Vein endothelial cell (primary cell): ENCODE results near the gene LRRC2. TPM values are rescaled to one million over a fixed set of nuclear protein-coding genes. Genes with fewer than 3 reads are reported as not detected.

Experiments
- total RNA-seq: library from RNA; depleted of rRNA; stranded (reverse); fragments of >200 nt; gene quantifications from 2 replicates; pipeline ENCODE4 v1.2.3, GENCODE V29; 2012

Gene LRRC2, protein sequence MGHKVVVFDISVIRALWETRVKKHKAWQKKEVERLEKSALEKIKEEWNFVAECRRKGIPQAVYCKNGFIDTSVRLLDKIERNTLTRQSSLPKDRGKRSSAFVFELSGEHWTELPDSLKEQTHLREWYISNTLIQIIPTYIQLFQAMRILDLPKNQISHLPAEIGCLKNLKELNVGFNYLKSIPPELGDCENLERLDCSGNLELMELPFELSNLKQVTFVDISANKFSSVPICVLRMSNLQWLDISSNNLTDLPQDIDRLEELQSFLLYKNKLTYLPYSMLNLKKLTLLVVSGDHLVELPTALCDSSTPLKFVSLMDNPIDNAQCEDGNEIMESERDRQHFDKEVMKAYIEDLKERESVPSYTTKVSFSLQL
- 0.10 and 0.98 TPM in 2 replicates for total RNA-seq

DNA sequence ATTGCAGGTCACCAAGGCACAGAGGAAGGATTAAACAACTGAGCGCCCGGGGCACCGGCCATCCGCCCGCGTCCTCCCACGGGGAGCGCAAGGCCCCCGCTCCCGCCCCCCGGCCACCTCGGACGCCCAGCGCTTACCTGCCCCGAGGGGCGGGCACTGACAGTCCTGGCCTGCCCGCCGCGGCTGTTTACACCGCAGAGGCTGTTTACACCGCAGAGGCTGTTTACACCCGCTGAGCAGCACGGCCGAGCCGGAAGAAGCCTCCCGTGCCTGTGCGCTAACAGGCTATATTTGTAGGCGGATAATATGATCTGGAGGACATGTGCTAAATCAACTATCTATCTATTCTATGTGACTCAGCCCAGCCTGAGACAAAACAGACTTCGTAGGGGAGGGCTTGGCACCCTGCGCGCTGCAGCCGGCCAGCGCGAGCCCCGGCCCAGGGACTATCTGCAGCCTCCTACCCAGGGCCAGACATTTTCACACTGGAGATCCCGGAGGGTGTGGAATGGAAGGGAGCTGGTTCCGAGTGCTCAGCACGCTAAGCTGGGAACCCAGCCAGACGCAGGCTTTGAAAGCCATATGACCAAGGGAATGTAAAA, at the start of gene LRRC2:
LRRC2 (minus strand) TSS at position 263 of the 602 bp plus-strand sequence. CDS start 14,711 bp downstream, outside the sequence.

DNA sequence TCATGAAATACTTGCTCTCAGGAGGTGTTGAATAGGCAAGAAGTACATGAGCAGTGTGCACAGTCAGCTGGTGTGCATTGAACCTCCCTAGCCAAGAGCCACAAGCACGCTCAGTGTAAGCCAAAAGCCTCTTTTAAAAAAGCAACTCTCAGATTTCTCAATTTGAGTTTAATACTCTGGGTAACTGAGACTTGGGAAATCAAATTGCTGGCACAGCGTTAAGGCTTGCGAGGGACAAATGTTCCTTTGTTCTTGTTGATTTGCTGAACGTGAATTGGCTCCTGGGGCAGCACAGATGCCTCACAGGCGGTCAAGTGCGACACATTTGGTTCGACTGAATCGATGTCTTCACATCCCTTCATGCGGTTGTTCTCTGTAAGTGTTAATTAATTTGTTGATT, 46.2 kb upstream of the LRRC2 start, which contains the start of gene FAM240A:
FAM240A (plus strand) TSS at position 202 of the 400 bp plus-strand sequence; CDS start at position 361, 159 bp downstream.

DNA sequence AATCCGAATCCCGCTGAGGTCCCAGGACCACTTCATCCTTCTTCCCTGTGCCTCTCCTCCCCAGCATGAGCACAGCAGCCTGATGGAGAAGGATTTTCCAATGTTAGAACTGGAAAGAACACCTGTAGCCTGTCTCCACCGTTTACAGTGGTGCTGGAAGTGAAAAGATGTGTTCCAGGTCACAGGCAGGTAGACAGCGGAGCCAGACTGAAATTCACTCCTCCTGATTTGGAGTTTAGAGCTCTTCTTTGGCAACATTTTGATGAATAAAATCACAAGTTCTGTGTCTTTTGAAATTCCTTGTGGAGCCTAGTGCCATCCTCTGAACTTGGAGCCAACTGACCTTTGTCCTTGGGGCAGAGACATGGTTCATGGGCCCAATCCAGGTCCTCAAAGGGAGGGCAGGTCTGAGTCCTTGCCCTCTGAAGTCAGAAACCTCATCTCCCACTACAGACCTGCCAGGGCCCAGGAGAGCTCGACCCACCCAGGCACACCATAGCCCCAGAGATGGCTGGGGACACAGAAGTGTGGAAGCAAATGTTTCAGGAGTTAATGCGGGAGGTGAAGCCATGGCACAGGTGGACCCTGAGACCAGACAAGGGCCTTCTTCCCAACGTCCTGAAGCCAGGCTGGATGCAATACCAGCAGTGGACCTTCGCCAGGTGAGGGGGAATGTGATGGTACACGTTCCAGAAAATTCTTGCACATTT, 68.4 kb downstream of the LRRC2 start, which contains the start of gene RTP3:
RTP3 (plus strand) TSS at position 421 of the 710 bp plus-strand sequence; CDS start at position 508, 87 bp downstream.

Other genes with a start within 250 kb of the LRRC2 start
- gene CCR2, start 212.2 kb downstream of the LRRC2 start, total RNA-seq: not detected in 2 replicates
- not detected in 2 replicates for gene CCR5, start 195.4 kb downstream of the LRRC2 start, total RNA-seq
- 5.6 and 13.5 TPM in 2 replicates for gene CCRL2, start 159.0 kb downstream of the LRRC2 start, total RNA-seq
- gene LTF, start 101.4 kb downstream of the LRRC2 start, total RNA-seq: under 0.01 and 0.10 TPM in 2 replicates
- gene RTP3, start 68.3 kb downstream of the LRRC2 start, total RNA-seq: not detected in 2 replicates
- gene FAM240A, start 46.2 kb upstream of the LRRC2 start, total RNA-seq: not detected in 2 replicates
- 8.8 and 11.1 TPM in 2 replicates for gene ALS2CL, start 127.4 kb upstream of the LRRC2 start, total RNA-seq
- gene TMIE, start 135.1 kb upstream of the LRRC2 start, total RNA-seq: under 0.01 TPM in 1 of 2 replicates, not detected in the other
- gene PRSS50, start 151.6 kb upstream of the LRRC2 start, total RNA-seq: not detected in 2 replicates